ENCODE results near the gene KCNMB1.
"Not testable (repeated sequence)": the region's sequence is repeated elsewhere in the genome, so short reads cannot be mapped to it uniquely, and the experiment has no call there.

KCNMB1 gene

GRCh38 chr5:170380361-170380951, 8.7 kb downstream of the KCNMB1 start:
- Histone ChIP-seq H3K9me3 (no peaks in the 10 kb centered on the region), H3K4me3 (ENCODE audit: low read depth in 1 of 2, low read length in 1 of 2) (no peak overlapping the region), H3K27ac (no peak overlapping the region), H3K4me1 (ENCODE audit: control insufficient read depth in 1 of 2, insufficient read depth in 1 of 2, low read depth in 1 of 2, low read length in 1 of 2) (no peaks in the 10 kb centered on the region), H3K27me3 (no peaks in the 10 kb centered on the region), H3K36me3 (no peaks in the 10 kb centered on the region)
- no peak for TF ChIP-seq CTCF (IDR thresholded peaks at IDR 0.05)

GRCh38 chr5:170378740-170379139, 10.4 kb downstream of the KCNMB1 start:
- Histone ChIP-seq H3K36me3 (no peaks in the 10 kb centered on the region), H3K27me3 (no peaks in the 10 kb centered on the region), H3K4me1 (ENCODE audit: control insufficient read depth in 1 of 2, insufficient read depth in 1 of 2, low read depth in 1 of 2, low read length in 1 of 2) (no peaks in the 10 kb centered on the region), H3K4me3 (ENCODE audit: low read depth in 1 of 2, low read length in 1 of 2) (no peak overlapping the region), H3K9me3 (no peaks in the 10 kb centered on the region), H3K27ac (no peak overlapping the region)
- TF ChIP-seq CTCF (IDR thresholded peaks at IDR 0.05), result no peak

GRCh38 chr5:170377027-170377426, 12.1 kb downstream of the KCNMB1 start:
- no peaks in the 10 kb centered on the region for H3K36me3 ChIP-seq
- H3K4me3 ChIP-seq (ENCODE audit: low read depth in 1 of 2, low read length in 1 of 2), result no peak overlapping the region
- H3K27me3 ChIP-seq, result no peaks in the 10 kb centered on the region
- H3K4me1 ChIP-seq (ENCODE audit: control insufficient read depth in 1 of 2, insufficient read depth in 1 of 2, low read depth in 1 of 2, low read length in 1 of 2), result no peaks in the 10 kb centered on the region
- H3K9me3 ChIP-seq, result no peaks in the 10 kb centered on the region
- no peak for TF ChIP-seq CTCF (IDR thresholded peaks at IDR 0.05)
- H3K27ac ChIP-seq, result no peak overlapping the region

GRCh38 chr5:170376526-170376925, 12.6 kb downstream of the KCNMB1 start:
- H3K27ac ChIP-seq; H3K27me3 ChIP-seq; H3K4me1 ChIP-seq (ENCODE audit: control insufficient read depth in 1 of 2, insufficient read depth in 1 of 2, low read depth in 1 of 2, low read length in 1 of 2); H3K9me3 ChIP-seq; H3K4me3 ChIP-seq (ENCODE audit: low read depth in 1 of 2, low read length in 1 of 2); H3K36me3 ChIP-seq: not testable (repeated sequence)

- no peak overlapping the region for H3K27ac ChIP-seq
- no peaks in the 10 kb centered on the region for H3K27me3 ChIP-seq
- TF ChIP-seq CTCF (IDR thresholded peaks at IDR 0.05), result no peak
- no peaks in the 10 kb centered on the region for H3K9me3 ChIP-seq
- H3K4me3 ChIP-seq (ENCODE audit: low read depth in 1 of 2, low read length in 1 of 2), result no peak overlapping the region
- H3K36me3 ChIP-seq, result no peaks in the 10 kb centered on the region
- H3K4me1 ChIP-seq (ENCODE audit: control insufficient read depth in 1 of 2, insufficient read depth in 1 of 2, low read depth in 1 of 2, low read length in 1 of 2), result no peaks in the 10 kb centered on the region
Measured at GRCh38 chr5:170375283-170375682, 13.9 kb downstream of the KCNMB1 start.

- Histone ChIP-seq H3K36me3 (no peaks in the 10 kb centered on the region), H3K9me3 (no peaks in the 10 kb centered on the region), H3K27me3 (no peaks in the 10 kb centered on the region), H3K4me3 (ENCODE audit: low read depth in 1 of 2, low read length in 1 of 2) (no peak overlapping the region), H3K27ac (no peak overlapping the region), H3K4me1 (ENCODE audit: control insufficient read depth in 1 of 2, insufficient read depth in 1 of 2, low read depth in 1 of 2, low read length in 1 of 2) (no peaks in the 10 kb centered on the region)
- TF ChIP-seq CTCF (IDR thresholded peaks at IDR 0.05), result no peak
Measured at GRCh38 chr5:170372971-170373370, 16.2 kb downstream of the KCNMB1 start.
